ENCODE results near the gene CPAMD8.

The CPAMD8 gene

GRCh38 chr19:16892868-16893685 is 133.5 kb downstream of the CPAMD8 start:
- DNase-seq (ENCODE audit: low spot score): no peak

GRCh38 chr19:16892436-16892835 is 134.2 kb downstream of the CPAMD8 start:
- DNase-seq (ENCODE audit: low spot score): no peak

GRCh38 chr19:16891696-16892382 is 134.8 kb downstream of the CPAMD8 start:
- no peak for DNase-seq (ENCODE audit: low spot score)

GRCh38 chr19:16890461-16891184 is 136.0 kb downstream of the CPAMD8 start:
- no peak for DNase-seq (ENCODE audit: low spot score)

GRCh38 chr19:16889883-16890460 is 136.6 kb downstream of the CPAMD8 start:
- DNase-seq (ENCODE audit: low spot score): no peak

GRCh38 chr19:16889366-16889882 is 137.2 kb downstream of the CPAMD8 start:
- no peak for DNase-seq (ENCODE audit: low spot score)

- no peak for DNase-seq (ENCODE audit: low spot score)
Measured at GRCh38 chr19:16888629-16889365, 137.8 kb downstream of the CPAMD8 start, which contains the start of gene F2RL3. Gene F2RL3 (plus strand): TSS chr19:16888999. CDS start chr19:16889190, 191 bp downstream.

- DNase-seq (ENCODE audit: low spot score): no peak
Measured at GRCh38 chr19:16887353-16888265, 139.0 kb downstream of the CPAMD8 start.

- no peak for DNase-seq (ENCODE audit: low spot score)
Measured at GRCh38 chr19:16886305-16886880, 140.2 kb downstream of the CPAMD8 start.

- no peak for DNase-seq (ENCODE audit: low spot score)
Measured at GRCh38 chr19:16885166-16885565, 141.4 kb downstream of the CPAMD8 start.

GRCh38 chr19:16883522-16883921 is 143.1 kb downstream of the CPAMD8 start:
- DNase-seq (ENCODE audit: low spot score): no peak

GRCh38 chr19:16882146-16882545 is 144.5 kb downstream of the CPAMD8 start:
- DNase-seq (ENCODE audit: low spot score): no peak

- no peak for DNase-seq (ENCODE audit: low spot score)
Measured at GRCh38 chr19:16880884-16881554, 145.6 kb downstream of the CPAMD8 start.

GRCh38 chr19:16878181-16878965 is 148.2 kb downstream of the CPAMD8 start:
- no peak for DNase-seq (ENCODE audit: low spot score)

- no peak for DNase-seq (ENCODE audit: low spot score)
Measured at GRCh38 chr19:16877581-16877980, 149.0 kb downstream of the CPAMD8 start.

- DNase-seq (ENCODE audit: low spot score): no peak
Measured at GRCh38 chr19:16876904-16877361, 149.7 kb downstream of the CPAMD8 start.

- no peak for DNase-seq (ENCODE audit: low spot score)
Measured at GRCh38 chr19:16875584-16876555, 150.7 kb downstream of the CPAMD8 start.

All from hematopoietic multipotent progenitor cell treated with erythropoietin and hydrocortisone succinate and interleukin-3 and kit ligand, for 17 days (in vitro differentiated cells).